OCI-LY3 (cell line): ENCODE results near the gene GTF3C5.
"Not testable (repeated sequence)": the region's sequence is repeated elsewhere in the genome, so short reads cannot be mapped to it uniquely, and the experiment has no call there.

Source experiments
- H2AFZ ChIP-seq: fragments of 200-600, 300-600 bp; shearing (Covaris generic); 2 replicates; pipeline ENCODE4 v1.6.0; 2014; ENCODE audit warnings: antibody characterized with exemption, low read depth, low read length
- H3K27ac ChIP-seq: fragments of 200-600, 300-600 bp; sonication (generic); 2 replicates; pipeline ENCODE4 v1.5.1; 2014; ENCODE audit warnings: mild to moderate bottlenecking, low read length, moderate library complexity, mixed read lengths
- H3K27me3 ChIP-seq: fragments of 200-600, 300-600 bp; sonication (generic); 2 replicates; pipeline ENCODE4 v1.6.1; 2014; ENCODE audit warnings: low read depth, low read length, mixed read lengths
- H3K36me3 ChIP-seq: fragments of 200-600, 300-600 bp; sonication (generic); replicated peaks from 2 replicates; pipeline ENCODE3; 2014; ENCODE audit warnings: low read depth, low read length, mixed read lengths
- H3K4me1 ChIP-seq: fragments of 300-600, 200-600 bp; sonication (generic); 2 replicates; pipeline ENCODE4 v1.6.1; 2014; ENCODE audit warnings: low read length, mixed read lengths
- H3K4me2 ChIP-seq: fragments of 200-600, 300-600 bp; sonication (generic); 2 replicates; pipeline ENCODE4 v1.6.1; 2014; ENCODE audit warnings: low read length, mixed read lengths
- H3K4me3 ChIP-seq: fragments of 300-600, 200-600 bp; sonication (generic); 2 replicates; pipeline ENCODE4 v1.5.1; 2014; ENCODE audit warnings: antibody characterized with exemption, mild to moderate bottlenecking, low read length, moderate library complexity
- H3K79me2 ChIP-seq: fragments of 300-600, 200-600 bp; shearing (Covaris generic); 2 replicates; pipeline ENCODE4 v1.6.1; 2014; ENCODE audit warnings: mild to moderate bottlenecking, low read length, mixed read lengths
- H3K9ac ChIP-seq: fragments of 300-600, 200-600 bp; shearing (Covaris generic); 2 replicates; pipeline ENCODE4 v1.6.0; 2014; ENCODE audit warnings: mild to moderate bottlenecking, low read length, moderate library complexity
- H3K9me3 ChIP-seq: fragments of 200-600, 300-600 bp; shearing (Covaris generic); 2 replicates; pipeline ENCODE4 v1.6.1; 2014; ENCODE audit warnings: low read length, mixed read lengths; ENCODE audit not compliant: insufficient read depth
- H4K20me1 ChIP-seq: fragments of 200-600, 300-600 bp; sonication (generic); 2 replicates; pipeline ENCODE4 v1.6.1; 2016; ENCODE audit warnings: low read length, mixed read lengths; ENCODE audit not compliant: insufficient read depth
- EZH2phosphoT487 ChIP-seq: fragments of 200-600 bp; shearing (Covaris generic); IDR thresholded peaks from 2 replicates; pipeline ENCODE4 v1.6.1; 2018; ENCODE audit warnings: antibody characterized with exemption, mixed run types, low read depth
- TF ChIP-seq, protein P1 (sequence below): fragments of 200-600, 300-600 bp; sonication (generic); IDR thresholded peaks from 2 replicates; pipeline ENCODE4 v1.5.1; 2014; ENCODE audit warnings: antibody characterized with exemption, low read length, low read depth

The GTF3C5 gene

DNA sequence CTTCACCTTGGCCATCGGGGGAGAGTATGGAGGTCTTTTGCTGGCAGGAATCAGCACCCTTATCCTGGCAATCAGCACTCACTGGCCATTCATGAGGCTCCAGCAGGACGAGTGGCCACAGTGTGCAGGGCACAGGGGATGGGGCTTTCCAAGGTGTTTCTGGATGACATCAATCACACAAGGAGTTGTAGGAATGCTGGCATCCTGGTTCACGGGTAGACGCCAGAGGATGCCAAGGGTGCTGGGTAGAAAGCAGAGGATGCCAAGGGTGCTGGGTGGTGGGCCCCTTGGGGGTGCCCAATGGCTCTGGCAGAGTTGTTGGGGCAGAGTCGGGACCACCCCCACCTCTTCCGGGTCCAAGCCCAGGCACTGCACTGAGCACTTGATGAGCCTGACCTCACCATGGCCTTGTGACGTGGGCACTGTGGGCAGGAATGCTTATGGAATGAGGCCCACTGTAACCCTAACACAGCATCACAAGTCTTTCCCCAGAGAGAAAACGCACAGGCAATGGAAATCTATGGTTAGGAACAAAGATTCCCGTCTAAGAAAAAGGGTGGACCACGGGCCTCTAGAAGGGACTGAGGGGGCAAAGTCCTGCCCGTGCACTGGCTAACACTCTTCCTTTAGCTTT, 60.1 kb downstream of the GTF3C5 start:
- Histone ChIP-seq H3K27ac (no peak overlapping the region), H3K79me2 (no peaks in the 10 kb centered on the region), H3K36me3 (peaks cover 5% of the 10 kb centered on the region), H3K4me2 (no peak overlapping the region), H3K9ac (no peak overlapping the region), H3K4me3 (no peak overlapping the region), H3K27me3 (no peaks in the 10 kb centered on the region), H3K4me1 (no peaks in the 10 kb centered on the region), H2AFZ (no peak overlapping the region), H3K9me3 (0 out of 2 replicates have a peak, but pooled peaks cover 1% of the 10 kb centered on the region), H4K20me1 (no peaks in the 10 kb centered on the region)
- TF ChIP-seq, protein P1, sequence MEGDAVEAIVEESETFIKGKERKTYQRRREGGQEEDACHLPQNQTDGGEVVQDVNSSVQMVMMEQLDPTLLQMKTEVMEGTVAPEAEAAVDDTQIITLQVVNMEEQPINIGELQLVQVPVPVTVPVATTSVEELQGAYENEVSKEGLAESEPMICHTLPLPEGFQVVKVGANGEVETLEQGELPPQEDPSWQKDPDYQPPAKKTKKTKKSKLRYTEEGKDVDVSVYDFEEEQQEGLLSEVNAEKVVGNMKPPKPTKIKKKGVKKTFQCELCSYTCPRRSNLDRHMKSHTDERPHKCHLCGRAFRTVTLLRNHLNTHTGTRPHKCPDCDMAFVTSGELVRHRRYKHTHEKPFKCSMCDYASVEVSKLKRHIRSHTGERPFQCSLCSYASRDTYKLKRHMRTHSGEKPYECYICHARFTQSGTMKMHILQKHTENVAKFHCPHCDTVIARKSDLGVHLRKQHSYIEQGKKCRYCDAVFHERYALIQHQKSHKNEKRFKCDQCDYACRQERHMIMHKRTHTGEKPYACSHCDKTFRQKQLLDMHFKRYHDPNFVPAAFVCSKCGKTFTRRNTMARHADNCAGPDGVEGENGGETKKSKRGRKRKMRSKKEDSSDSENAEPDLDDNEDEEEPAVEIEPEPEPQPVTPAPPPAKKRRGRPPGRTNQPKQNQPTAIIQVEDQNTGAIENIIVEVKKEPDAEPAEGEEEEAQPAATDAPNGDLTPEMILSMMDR = no peak
- TF ChIP-seq EZH2phosphoT487 = no peak

DNA sequence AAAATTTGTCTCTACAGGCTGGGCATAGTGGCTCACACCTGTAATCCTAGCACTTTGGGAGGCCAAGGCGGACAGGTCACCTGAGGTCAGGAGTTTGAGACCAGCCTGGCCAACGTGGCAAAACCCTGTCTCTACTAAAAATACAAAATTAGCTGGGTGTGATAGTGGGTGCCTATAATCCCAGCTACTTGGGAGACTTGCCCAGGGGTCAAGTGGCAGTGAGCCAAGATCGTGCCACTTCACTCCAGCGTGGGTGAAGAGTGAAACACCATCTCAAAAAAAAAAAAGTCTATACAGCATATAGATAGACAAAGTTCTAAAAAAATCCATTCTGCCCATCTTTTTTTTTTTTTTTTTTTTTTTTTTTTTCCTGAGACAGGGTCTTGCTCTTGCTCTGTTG, 63.6 kb downstream of the GTF3C5 start:
- not testable (repeated sequence) for H3K79me2 ChIP-seq, H3K4me1 ChIP-seq, H3K27me3 ChIP-seq, H3K9ac ChIP-seq, H3K4me3 ChIP-seq, H3K4me2 ChIP-seq, H4K20me1 ChIP-seq, H3K27ac ChIP-seq, H2AFZ ChIP-seq
- peaks cover 37% of the 10 kb centered on the region for H3K36me3 ChIP-seq
- peaks cover 11% of the 10 kb centered on the region; the same call in 1 of the 2 replicates for H3K9me3 ChIP-seq

DNA sequence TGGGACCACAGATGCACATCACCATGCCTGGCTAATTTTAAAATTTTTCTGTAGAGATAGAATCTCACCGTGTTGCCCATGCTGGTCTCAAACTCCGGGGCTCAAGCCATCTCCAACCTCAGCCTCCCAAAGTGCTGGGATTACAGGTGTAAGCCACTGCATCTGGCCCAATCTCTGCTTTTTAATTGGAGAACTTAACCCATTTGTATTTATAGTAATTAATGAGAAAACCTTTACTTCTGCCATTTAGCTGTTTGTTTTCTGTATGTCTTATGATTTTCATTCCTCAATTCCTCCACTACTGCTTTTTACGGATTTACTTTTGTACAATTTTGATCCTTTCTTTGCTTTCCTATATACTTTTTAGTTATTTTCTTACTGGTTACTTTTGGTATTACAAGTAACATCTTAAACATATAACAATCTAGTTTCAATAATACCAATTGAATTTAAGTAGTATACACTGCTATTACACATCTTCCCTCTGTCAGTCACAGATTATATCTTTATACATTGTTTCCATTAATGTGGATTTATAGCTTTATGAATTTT, 64.1 kb downstream of the GTF3C5 start:
- no peaks in the 10 kb centered on the region for H3K4me1 ChIP-seq
- H3K36me3 ChIP-seq = peaks cover 40% of the 10 kb centered on the region
- TF ChIP-seq, protein P1 = no peak
- TF ChIP-seq EZH2phosphoT487 = no peak
- H2AFZ ChIP-seq = no peak overlapping the region
- H3K79me2 ChIP-seq = no peaks in the 10 kb centered on the region
- no peak overlapping the region for H3K4me2 ChIP-seq
- no peaks in the 10 kb centered on the region for H4K20me1 ChIP-seq
- H3K4me3 ChIP-seq = no peak overlapping the region
- no peak overlapping the region for H3K27ac ChIP-seq
- H3K27me3 ChIP-seq = no peaks in the 10 kb centered on the region
- H3K9ac ChIP-seq = no peak overlapping the region
- H3K9me3 ChIP-seq = peaks cover 11% of the 10 kb centered on the region; the same call in 1 of the 2 replicates

DNA sequence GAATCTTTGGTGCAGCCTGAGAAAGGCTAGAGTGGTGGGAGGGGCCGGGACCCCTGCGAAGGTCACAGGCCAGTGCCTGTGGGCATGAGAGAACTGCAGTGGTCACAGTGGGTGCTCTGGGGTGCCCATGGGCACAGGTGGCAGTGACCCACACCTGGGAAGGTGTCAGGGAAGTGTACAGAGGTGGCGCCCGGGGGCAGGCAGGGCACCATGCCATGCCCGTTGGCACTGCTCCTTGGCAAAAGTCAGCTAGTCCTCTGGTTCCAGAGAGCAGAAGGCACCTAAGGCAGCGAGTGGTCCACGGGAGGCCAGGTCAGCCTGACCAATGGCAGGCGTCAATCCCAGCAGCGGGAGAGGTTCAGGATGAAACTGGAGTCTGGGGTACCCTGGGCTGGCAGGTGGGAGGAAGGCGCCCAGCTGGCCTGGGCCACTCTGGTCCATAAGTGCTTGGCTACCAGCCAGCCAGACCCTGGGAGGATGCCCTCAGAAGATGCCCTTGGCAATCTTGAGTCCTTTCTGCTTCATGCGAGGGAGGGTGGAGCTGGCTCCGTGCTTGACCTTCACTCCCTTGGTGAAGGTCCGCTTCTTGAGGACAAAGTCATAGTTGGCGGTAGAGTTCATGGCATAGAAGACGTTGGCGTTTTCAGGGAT, 67.4 kb downstream of the GTF3C5 start:
- Histone ChIP-seq H3K27ac (no peak overlapping the region), H4K20me1 (no peaks in the 10 kb centered on the region), H3K4me2 (no peak overlapping the region), H3K4me3 (no peak overlapping the region), H3K4me1 (no peaks in the 10 kb centered on the region), H3K27me3 (no peaks in the 10 kb centered on the region), H3K9ac (no peak overlapping the region), H3K79me2 (no peaks in the 10 kb centered on the region), H3K9me3 (peaks cover 11% of the 10 kb centered on the region; the same call in 1 of the 2 replicates), H3K36me3 (peaks cover 53% of the 10 kb centered on the region), H2AFZ (no peak overlapping the region)
- no peak for TF ChIP-seq EZH2phosphoT487
- TF ChIP-seq, protein P1 = no peak
